Right atrium auricular region (tissue), 2 donors: Measurements from ENCODE around the gene LHPP. TPM values are rescaled to one million over a fixed set of nuclear protein-coding genes. Genes with fewer than 3 reads are reported as not detected.
"Not testable (repeated sequence)": the region's sequence is repeated elsewhere in the genome, so short reads cannot be mapped to it uniquely, and the experiment has no call there.

Experiments used
- DNase-seq: peaks from one replicate; pipeline ENCODE4 v3.0.0-alpha.2; 2019; ENCODE audit warnings: low spot score
- H3K27ac ChIP-seq, 2 donors: fragments of 200-600 bp; sonication (generic); 1 replicate in 1 of 2; 2 replicates in 1 of 2; pipeline ENCODE4 v1.5.1; 2016 to 2019
- H3K27me3 ChIP-seq, 2 donors: fragments of 200-600 bp; sonication (generic); one replicate each; pipeline versions ENCODE4 v1.5.1 to v1.6.0; 2017 to 2019
- H3K36me3 ChIP-seq: fragments of 200-600 bp; sonication (generic); one replicate; pipeline ENCODE4 v1.5.1; 2016
- H3K4me1 ChIP-seq, 2 donors: fragments of 200-600 bp; sonication (generic); one replicate each; pipeline versions ENCODE4 v1.5.1 to v1.6.0; 2017 to 2019
- H3K4me3 ChIP-seq, 2 donors: fragments of 200-600 bp; sonication (generic); 1 replicate in 1 of 2; 2 replicates in 1 of 2; pipeline ENCODE4 v1.5.1; 2017 to 2019; ENCODE audit warnings: mild to moderate bottlenecking in 1 of 2, moderate library complexity in 1 of 2
- H3K9me3 ChIP-seq, 2 donors: fragments of 200-600 bp; sonication (generic); one replicate each; pipeline ENCODE4 v1.5.1; 2019
- CTCF ChIP-seq, 2 donors: fragments of 200-600 bp; sonication (generic); IDR thresholded peaks; one replicate each; pipeline ENCODE4 v1.5.1; 2019; ENCODE audit warnings: antibody characterized with exemption in 2 of 2
- total RNA-seq, 2 donors: library from RNA; depleted of rRNA; stranded (reverse); fragments of >200 nt; gene quantifications; one replicate each; pipeline ENCODE4 v1.1.0, GENCODE V29; 2016

LHPP gene
- total RNA-seq, 2 donors from 2014 or later = 10.3 to 23.7 TPM

GRCh38 chr10:124609698-124610097, 148.1 kb downstream of the LHPP start:
- TF ChIP-seq CTCF (IDR thresholded peaks at IDR 0.05) = no peak
- peaks cover 0 to 19% of the 10 kb centered on the region in 2 donors for H3K4me1 ChIP-seq
- no peak for DNase-seq

GRCh38 chr10:124610186-124610585, 148.6 kb downstream of the LHPP start:
- not testable (repeated sequence) for H3K27ac ChIP-seq, DNase-seq, H3K4me3 ChIP-seq, H3K9me3 ChIP-seq, H3K27me3 ChIP-seq, H3K36me3 ChIP-seq
- H3K4me1 ChIP-seq = peaks cover 0 to 19% of the 10 kb centered on the region in 2 donors

More at GRCh38 chr10:124609698-124610097, 148.1 kb downstream of the LHPP start:
- H3K27me3 ChIP-seq = no peaks in the 10 kb centered on the region
- H3K36me3 ChIP-seq = no peaks in the 10 kb centered on the region
- H3K9me3 ChIP-seq = no peaks in the 10 kb centered on the region
- H3K4me3 ChIP-seq = no peak overlapping the region
- H3K27ac ChIP-seq = no peak overlapping the region

- H3K27me3 ChIP-seq, H3K36me3 ChIP-seq, H3K9me3 ChIP-seq, H3K27ac ChIP-seq, DNase-seq, H3K4me3 ChIP-seq: not testable (repeated sequence)
- peaks cover 0 to 19% of the 10 kb centered on the region in 2 donors for H3K4me1 ChIP-seq
These were observed 149.2 kb downstream of the LHPP start for GRCh38 chr10:124610851-124611250.

DNA sequence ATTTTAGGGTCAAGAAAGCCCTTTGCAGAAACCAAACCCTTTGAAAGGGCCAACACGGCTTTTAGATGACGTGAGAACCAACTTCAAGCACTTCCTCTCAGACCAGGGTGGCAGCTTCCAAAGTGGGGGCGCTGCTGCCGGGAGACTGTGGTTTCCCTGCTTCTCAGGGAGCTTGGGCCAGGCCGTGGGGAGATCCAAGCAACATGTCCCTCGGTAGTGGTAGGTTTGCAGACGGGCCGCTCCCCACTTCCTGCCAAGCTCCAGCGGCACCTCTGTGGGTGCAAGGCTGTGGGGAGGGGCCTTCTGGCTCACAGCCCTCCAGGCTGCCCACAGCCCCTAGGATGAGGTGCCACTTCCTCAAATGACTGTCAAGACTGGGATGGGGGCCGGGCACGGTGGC, 150.1 kb downstream of the LHPP start:
- Histone ChIP-seq H3K9me3 (no peaks in the 10 kb centered on the region), H3K27ac (no peak overlapping the region), H3K27me3 (no peaks in the 10 kb centered on the region), H3K36me3 (no peaks in the 10 kb centered on the region), H3K4me3 (no peak overlapping the region), H3K4me1 (peaks cover 0 to 19% of the 10 kb centered on the region in 2 donors)
- no peak for TF ChIP-seq CTCF (IDR thresholded peaks at IDR 0.05)
- no peak for DNase-seq

- peak in 1 of 2 donors; percentile 15 for TF ChIP-seq CTCF (IDR thresholded peaks at IDR 0.05)
- Histone ChIP-seq H3K9me3 (no peaks in the 10 kb centered on the region), H3K4me3 (no peak overlapping the region), H3K36me3 (peaks cover 5% of the 10 kb centered on the region), H3K27me3 (no peaks in the 10 kb centered on the region), H3K27ac (no peak overlapping the region), H3K4me1 (peaks cover 0 to 21% of the 10 kb centered on the region in 2 donors)
- no peak for DNase-seq
These were observed 151.2 kb downstream of the LHPP start for GRCh38 chr10:124612611-124613498.

DNA sequence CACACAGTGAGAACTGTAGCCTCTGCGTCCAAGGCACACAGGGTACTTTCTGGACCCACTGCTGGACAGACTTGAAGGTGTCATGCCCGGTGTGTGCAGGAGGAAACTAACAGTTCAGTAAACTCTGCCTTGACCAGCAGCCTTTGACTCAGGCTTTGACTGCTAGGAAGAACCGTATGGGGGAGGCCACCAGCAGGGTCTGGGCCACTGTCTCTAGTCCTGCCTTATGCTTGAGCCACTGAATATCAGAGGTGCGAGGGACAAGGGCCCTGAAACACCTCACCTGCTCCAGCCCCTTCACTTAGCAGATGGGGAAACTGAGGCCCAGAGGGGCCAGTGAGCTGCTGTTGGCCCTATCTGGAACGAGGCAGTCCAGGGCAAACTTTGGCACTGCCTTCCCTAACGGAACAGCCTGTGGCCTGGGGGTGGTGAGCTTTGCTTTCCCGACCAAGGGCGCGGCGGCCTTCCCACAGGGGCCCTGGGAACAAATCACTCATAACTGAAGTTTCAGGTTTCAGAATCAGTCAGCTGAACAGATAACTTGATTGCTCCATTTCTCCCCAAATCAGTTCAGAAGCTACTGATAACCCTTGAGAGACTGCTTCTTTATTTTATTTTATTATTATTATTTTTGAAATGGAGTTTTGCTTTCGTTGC, 152.5 kb downstream of the LHPP start:
- Histone ChIP-seq H3K4me1 (peaks cover 0 to 24% of the 10 kb centered on the region in 2 donors), H3K9me3 (no peaks in the 10 kb centered on the region), H3K4me3 (no peak overlapping the region), H3K27ac (no peak overlapping the region), H3K27me3 (no peaks in the 10 kb centered on the region), H3K36me3 (peaks cover 12% of the 10 kb centered on the region)
- no peak for TF ChIP-seq CTCF (IDR thresholded peaks at IDR 0.05)
- no peak for DNase-seq
